ENCODE results near the gene FST.

FST gene

GRCh38 chr5:53512539-53512938 is 32.1 kb downstream of the FST start:
- DNase-seq (ENCODE audit: low read depth): no peak
- H3K4me3 ChIP-seq (replicated peaks; ENCODE audit: low read depth, low read length): no peak overlapping the region
- no peak for TF ChIP-seq CTCF (IDR thresholded peaks at IDR 0.05; ENCODE audit: low read length, missing control alignments)

- no peak for DNase-seq (ENCODE audit: low read depth)
- H3K4me3 ChIP-seq (replicated peaks; ENCODE audit: low read depth, low read length): no peak overlapping the region
- TF ChIP-seq CTCF (IDR thresholded peaks at IDR 0.05; ENCODE audit: low read length, missing control alignments): no peak
Measured at GRCh38 chr5:53515988-53516387, 35.6 kb downstream of the FST start.

- no peak for DNase-seq (ENCODE audit: low read depth)
- no peak for TF ChIP-seq CTCF (IDR thresholded peaks at IDR 0.05; ENCODE audit: low read length, missing control alignments)
- H3K4me3 ChIP-seq (replicated peaks; ENCODE audit: low read depth, low read length): no peak overlapping the region
Measured at GRCh38 chr5:53520813-53521212, 40.4 kb downstream of the FST start.
